Mesothelial cell of epicardium (in vitro differentiated cells): ENCODE results near the gene ASIC4. TPM values are rescaled to one million over a fixed set of nuclear protein-coding genes. Genes with fewer than 3 reads are reported as not detected.

ENCODE experiments used
- DNase-seq, 2 experiments: peaks; one replicate each; pipeline ENCODE4 v3.0.0; 2021; ENCODE audit warnings: low spot score in 2 of 2; ENCODE audit not compliant: unreplicated experiment in 2 of 2
- H3K27ac Mint-ChIP-seq: 2 replicates; pipeline ENCODE4 v1.8.0; 2021; ENCODE audit warnings: mixed read lengths
- H3K27me3 Mint-ChIP-seq: 2 replicates; pipeline ENCODE4 v1.8.0; 2021; ENCODE audit warnings: low read depth, mixed read lengths
- H3K36me3 Mint-ChIP-seq: 2 replicates; pipeline ENCODE4 v1.8.0; 2021; ENCODE audit warnings: mixed read lengths
- H3K4me1 Mint-ChIP-seq: 2 replicates; pipeline ENCODE4 v1.8.0; 2021; ENCODE audit warnings: mixed read lengths
- H3K4me3 Mint-ChIP-seq: 2 replicates; pipeline ENCODE4 v1.8.0; 2021; ENCODE audit warnings: mild to moderate bottlenecking, moderate library complexity, mixed read lengths
- H3K9me3 Mint-ChIP-seq: 2 replicates; pipeline ENCODE4 v1.8.0; 2021; ENCODE audit warnings: mixed read lengths
- CTCF ChIP-seq: fragments of 200-600 bp; sonication (generic); IDR thresholded peaks from one replicate; pipeline ENCODE4 v1.5.0; 2021; ENCODE audit warnings: antibody characterized with exemption; ENCODE audit not compliant: unreplicated experiment
- total RNA-seq: library from RNA; stranded (reverse); gene quantifications from 3 replicates; pipeline ENCODE4 v1.2.1, GENCODE V29; 2021

ASIC4 gene
- total RNA-seq, 1 donor from 2014 or later: 0.98 TPM

GRCh38 chr2:219510512-219511135 lies 3.7 kb upstream of the ASIC4 start:
- Mint-ChIP-seq H3K4me3 (peak overlapping the region; percentile 55), H3K27ac (peak overlapping the region; percentile 41), H3K36me3 (peaks cover 3% of the 10 kb centered on the region), H3K27me3 (peaks cover 56% of the 10 kb centered on the region), H3K4me1 (peaks cover 49% of the 10 kb centered on the region), H3K9me3 (no peaks in the 10 kb centered on the region)
- no peak for DNase-seq
- no peak for TF ChIP-seq CTCF

- peaks cover under 1% of the 10 kb centered on the region for H3K36me3 Mint-ChIP-seq
- peaks cover 49% of the 10 kb centered on the region for H3K4me1 Mint-ChIP-seq
- no peak for TF ChIP-seq CTCF
- no peak overlapping the region for H3K4me3 Mint-ChIP-seq
- no peaks in the 10 kb centered on the region for H3K9me3 Mint-ChIP-seq
- DNase-seq: no peak
- peaks cover 67% of the 10 kb centered on the region for H3K27me3 Mint-ChIP-seq
- H3K27ac Mint-ChIP-seq: no peak overlapping the region
Observed at GRCh38 chr2:219511547-219512325, 2.5 kb upstream of the ASIC4 start.

GRCh38 chr2:219512524-219513216 lies 1.6 kb upstream of the ASIC4 start:
- H3K27me3 Mint-ChIP-seq: peaks cover 77% of the 10 kb centered on the region
- no peak overlapping the region for H3K4me3 Mint-ChIP-seq
- peaks cover 52% of the 10 kb centered on the region for H3K4me1 Mint-ChIP-seq

GRCh38 chr2:219513787-219514186 lies 495 bp upstream of the ASIC4 start:
- Mint-ChIP-seq H3K27ac (no peak overlapping the region), H3K27me3 (peaks cover 88% of the 10 kb centered on the region), H3K4me3 (peak overlapping the region; percentile 52), H3K9me3 (no peaks in the 10 kb centered on the region), H3K36me3 (no peaks in the 10 kb centered on the region), H3K4me1 (peaks cover 55% of the 10 kb centered on the region)
- TF ChIP-seq CTCF: no peak
- no peak for DNase-seq

More at GRCh38 chr2:219512524-219513216, 1.6 kb upstream of the ASIC4 start:
- no peak for TF ChIP-seq CTCF
- Mint-ChIP-seq H3K27ac (no peak overlapping the region), H3K9me3 (no peaks in the 10 kb centered on the region), H3K36me3 (no peaks in the 10 kb centered on the region)
- no peak for DNase-seq

- Mint-ChIP-seq H3K9me3 (no peaks in the 10 kb centered on the region), H3K36me3 (no peaks in the 10 kb centered on the region), H3K27me3 (peaks cover 88% of the 10 kb centered on the region), H3K4me3 (no peak overlapping the region), H3K27ac (no peak overlapping the region), H3K4me1 (peaks cover 49% of the 10 kb centered on the region)
- DNase-seq: no peak
- no peak for TF ChIP-seq CTCF
Observed at GRCh38 chr2:219514836-219515235, 554 bp downstream of the ASIC4 start.
